Body of pancreas (tissue), 4 donors: ENCODE data around the gene AK2.

ENCODE experiments used
- CTCF ChIP-seq, 7 experiments: fragments of 450-650 bp in 4 of 7; fragments of 200-600 bp in 3 of 7; sonication (generic) in 3 of 7; IDR thresholded peaks; one replicate each; pipeline ENCODE4 v1.5.1; 2016 to 2019; ENCODE audit warnings: antibody characterized with exemption in 7 of 7
- POLR2A ChIP-seq, 3 donors: fragments of 450-650 bp; IDR thresholded peaks; one replicate each; pipeline ENCODE4 v1.6.1; 2016; ENCODE audit warnings: antibody characterized with exemption in 3 of 3, mild to moderate bottlenecking in 2 of 3

GRCh38 chr1:33007190-33008050, 29.3 kb downstream of the AK2 start:
- peak in 3 of 7 experiments; percentile 29 to 44 (median 36) for TF ChIP-seq CTCF (IDR thresholded peaks at IDR 0.05)
- TF ChIP-seq POLR2A (IDR thresholded peaks at IDR 0.05) = no peak
